Measurements from ENCODE around the gene NCAN. TPM values are rescaled to one million over a fixed set of nuclear protein-coding genes. Genes with fewer than 3 reads are reported as not detected.
A peak's percentile ranks its signal among the peaks of the same experiment; 100 is the strongest.

Gene NCAN
- total and polyA plus RNA-seq, 9 of the 15 experiments (the other 6 are each of a cell fraction or from before 2014, with no cell fraction given): 0.04 TPM; not detected in 8

- Histone ChIP-seq H3K9me1 (ENCODE audit: control insufficient read depth, insufficient read depth, low read length) (no peaks in the 10 kb centered on the region), H3K4me1 (replicated peaks in 1 of 2; ENCODE audit: control insufficient read depth in 2 of 2, insufficient read depth in 2 of 2, low read length in 2 of 2) (peaks cover 0 to 20% of the 10 kb centered on the region in 2 experiments; a peak in 3 of 5 replicates), H3K27me3 (ENCODE audit: control insufficient read depth in 2 of 2, insufficient read depth in 2 of 2, low read length in 2 of 2) (peaks cover 8 to 36% of the 10 kb centered on the region in 2 experiments; a peak in 4 of 5 replicates), H3K36me3 (ENCODE audit: control insufficient read depth, insufficient read depth, low read length) (no peaks in the 10 kb centered on the region), H3K9ac (ENCODE audit: insufficient read depth in 1 of 2, low read depth in 2 of 2, low read length in 2 of 2) (no peak overlapping the region), H2AFZ (ENCODE audit: low read depth, low read length) (no peak overlapping the region), H3K9me3 (replicated peaks; ENCODE audit: control insufficient read depth, insufficient read depth, low read depth, low read length) (peaks cover 1% of the 10 kb centered on the region; the same call in 1 of the 2 replicates), H4K20me1 (replicated peaks; ENCODE audit: control insufficient read depth, insufficient read depth, low read length) (0 out of 2 replicates have a peak, but pooled peaks cover 3% of the 10 kb centered on the region), H3K79me2 (ENCODE audit: control insufficient read depth, insufficient read depth, low read length) (no peaks in the 10 kb centered on the region), H3K4me3 (no peak overlapping the region), H3K27ac (ENCODE audit: extremely low read depth, low read depth, low read length) (no peak overlapping the region), H3K4me2 (ENCODE audit: insufficient read depth, low read length) (no peak overlapping the region)
- intact Hi-C loops (cut with micrococcal nuclease) (no loop called here), in situ Hi-C loops (cut with MboI) (no loop called here)
- ATAC-seq (no peak), FAIRE-seq (no peak), DNase-seq (ENCODE audit: extremely low read depth in 1 of 4, low spot score in 3 of 4) (no peak)
- no TSS peak for BruUV-seq (replicated peaks)
- ChIA-PET CTCF (ENCODE audit: low intra/inter-chr PET ratio) (no interaction called here), POLR2A (no interaction called here)
- TF ChIP-seq ELK3 (CRISPR knock-in tag; IDR thresholded peaks at IDR 0.05): no peak
- TF ChIP-seq PKNOX1 (IDR thresholded peaks at IDR 0.05): no peak
- TF ChIP-seq ZKSCAN8 (CRISPR knock-in tag; IDR thresholded peaks at IDR 0.05): peak; percentile 96
- no peak for TF ChIP-seq KLF16 (IDR thresholded peaks at IDR 0.05)
- no peak for TF ChIP-seq SIN3A (IDR thresholded peaks at IDR 0.05; ENCODE audit: borderline replicate concordance in 2 of 2, control insufficient read depth in 1 of 2, low read depth in 2 of 2, low read length in 2 of 2)
- no peak for TF ChIP-seq MAX (CRISPR knock-in tag; IDR thresholded peaks at IDR 0.05)
- no peak for TF ChIP-seq ZC3H8 (IDR thresholded peaks at IDR 0.05)
- 11% methylated on average over 7 of the region's 7 CpGs for WGBS (ENCODE audit: insufficient coverage, low coverage, missing lambda C conversion rate)
Measured at GRCh38 chr19:19263886-19264487, 52.2 kb downstream of the NCAN start.

Data from K562 (cell line).